GM23338 (cell line): ENCODE data around the gene CCDC38. TPM values are rescaled to one million over a fixed set of nuclear protein-coding genes. Genes with fewer than 3 reads are reported as not detected.

Source experiments
- ATAC-seq: fragments of 200-7000 bp; cut with Tn5 transposase; 3 replicates; pipeline ENCODE4 v1.9.1; 2020
- DNase-seq: peaks from one replicate; pipeline ENCODE4 v3.0.0-alpha.2; 2015; ENCODE audit warnings: low spot score
- H2AFZ ChIP-seq: fragments of 200-600 bp; sonication (generic); 2 replicates; pipeline ENCODE4 v1.8.0; 2016; ENCODE audit warnings: antibody characterized with exemption, mild to moderate bottlenecking, moderate library complexity
- H3F3A ChIP-seq: fragments of 200-600 bp; sonication (generic); replicated peaks from 2 replicates; pipeline ENCODE4 v1.8.0; 2017; ENCODE audit warnings: antibody characterized with exemption, mixed run types, low read depth
- H3K27ac ChIP-seq: fragments of 200-600 bp; sonication (generic); 2 replicates; pipeline ENCODE4 v1.6.1; 2016; ENCODE audit warnings: low read depth
- H3K27me3 ChIP-seq: fragments of 200-600 bp; sonication (generic); 2 replicates; pipeline ENCODE4 v1.8.0; 2016; ENCODE audit warnings: mild to moderate bottlenecking, mixed run types, moderate library complexity; ENCODE audit not compliant: insufficient read depth
- H3K36me3 ChIP-seq: fragments of 200-600 bp; sonication (generic); 2 replicates; pipeline ENCODE4 v1.8.0; 2016; ENCODE audit warnings: mild to moderate bottlenecking; ENCODE audit not compliant: insufficient read depth
- H3K4me1 ChIP-seq: fragments of 200-600 bp; sonication (generic); 2 replicates; pipeline ENCODE4 v1.8.0; 2016; ENCODE audit warnings: mild to moderate bottlenecking, moderate library complexity; ENCODE audit not compliant: insufficient read depth
- H3K4me2 ChIP-seq: fragments of 200-600 bp; sonication (generic); 2 replicates; pipeline ENCODE4 v1.7.1; 2017; ENCODE audit warnings: mixed run types
- H3K4me3 ChIP-seq: fragments of 200-600 bp; sonication (generic); 2 replicates; pipeline ENCODE4 v1.6.1; 2016; ENCODE audit warnings: mixed run types
- H3K79me2 ChIP-seq: fragments of 200-600 bp; sonication (generic); replicated peaks from 2 replicates; pipeline ENCODE4 v1.8.0; 2017; ENCODE audit warnings: mild to moderate bottlenecking; ENCODE audit not compliant: insufficient read depth
- H3K9me2 ChIP-seq: fragments of 200-600 bp; sonication (generic); 2 replicates; pipeline ENCODE4 v1.8.0; 2017; ENCODE audit not compliant: insufficient read depth
- H4K20me1 ChIP-seq: fragments of 200-600 bp; sonication (generic); replicated peaks from 2 replicates; pipeline ENCODE4 v1.8.0; 2017; ENCODE audit warnings: mild to moderate bottlenecking; ENCODE audit not compliant: insufficient read depth
- H3K27ac Mint-ChIP-seq: 2 replicates; pipeline ENCODE4 v1.8.0; 2020; ENCODE audit warnings: inconsistent platforms, mild to moderate bottlenecking, moderate library complexity, mixed read lengths
- H3K27me3 Mint-ChIP-seq: 3 replicates; pipeline ENCODE4 v1.8.0; 2022; ENCODE audit warnings: low read depth, mild to moderate bottlenecking, moderate library complexity, mixed read lengths, inconsistent platforms; ENCODE audit not compliant: insufficient read depth, poor library complexity
- H3K36me3 Mint-ChIP-seq: 3 replicates; pipeline ENCODE4 v1.8.0; 2021; ENCODE audit warnings: low read depth, mild to moderate bottlenecking, inconsistent platforms, moderate library complexity, mixed read lengths
- H3K4me1 Mint-ChIP-seq: 3 replicates; pipeline ENCODE4 v1.8.0; 2020; ENCODE audit warnings: mild to moderate bottlenecking, inconsistent platforms, mixed read lengths
- H3K4me3 Mint-ChIP-seq: 3 replicates; pipeline ENCODE4 v1.8.0; 2021; ENCODE audit warnings: moderate library complexity, mild to moderate bottlenecking, inconsistent platforms, mixed read lengths
- H3K9me3 Mint-ChIP-seq: 3 replicates; pipeline ENCODE4 v1.8.0; 2020; ENCODE audit warnings: moderate library complexity, mild to moderate bottlenecking, inconsistent platforms, mixed read lengths
- CREB1 ChIP-seq: fragments of 250-450 bp; sonication (Bioruptor Pico); IDR thresholded peaks from 2 replicates; pipeline ENCODE4 v1.5.0; 2020; ENCODE audit warnings: low read depth, mild to moderate bottlenecking, moderate library complexity
- ETS1 ChIP-seq: IDR thresholded peaks from 2 replicates; pipeline ENCODE4 v1.6.1; 2016; ENCODE audit warnings: antibody characterized with exemption
- EZH2 ChIP-seq: fragments of 200-600 bp; sonication (generic); IDR thresholded peaks from one replicate; pipeline ENCODE4 v1.8.0; 2017; ENCODE audit warnings: antibody characterized with exemption, mild to moderate bottlenecking, low read depth; ENCODE audit not compliant: unreplicated experiment
- EZH2phosphoT487 ChIP-seq: fragments of 200-600 bp; sonication (generic); IDR thresholded peaks from one replicate; pipeline ENCODE4 v1.8.1; 2018; ENCODE audit warnings: antibody characterized with exemption; ENCODE audit not compliant: unreplicated experiment
- JUNB ChIP-seq: IDR thresholded peaks from one replicate; pipeline ENCODE4 v1.6.1; 2016; ENCODE audit warnings: antibody characterized with exemption; ENCODE audit not compliant: unreplicated experiment
- NANOG ChIP-seq: IDR thresholded peaks from 2 replicates; pipeline ENCODE4 v1.6.1; 2016; ENCODE audit warnings: antibody characterized with exemption, borderline replicate concordance
- POLR2AphosphoS5 ChIP-seq: IDR thresholded peaks from 2 replicates; pipeline ENCODE4 v1.6.1; 2016; ENCODE audit warnings: antibody characterized with exemption, low read depth
- REST ChIP-seq: IDR thresholded peaks from one replicate; pipeline ENCODE4 v1.6.1; 2018; ENCODE audit warnings: antibody characterized with exemption; ENCODE audit not compliant: unreplicated experiment
- STAT1 ChIP-seq: IDR thresholded peaks from one replicate; pipeline ENCODE4 v1.6.1; 2016; ENCODE audit warnings: antibody characterized with exemption; ENCODE audit not compliant: unreplicated experiment
- ZNF114 ChIP-seq: fragments of 250-450 bp; sonication (Bioruptor Pico); IDR thresholded peaks from 2 replicates; pipeline ENCODE4 v1.5.0; 2020; ENCODE audit warnings: mild to moderate bottlenecking, moderate library complexity
- ZNF331 ChIP-seq: fragments of 250-450 bp; sonication (Bioruptor Pico); IDR thresholded peaks from 2 replicates; pipeline ENCODE4 v1.5.0; 2020; ENCODE audit warnings: low read depth, mild to moderate bottlenecking, moderate library complexity
- polyA plus RNA-seq: library from polyadenylated mRNA; unstranded; fragments of >200 nt; fragmentation: Nextera tagmentation; extraction: Ambion mirVana; gene quantifications from 2 replicates; pipeline ENCODE4 v1.2.1, GENCODE V29; 2016
- total RNA-seq: library from RNA; depleted of rRNA; stranded (reverse); fragments of >200 nt; shearing (Covaris generic); gene quantifications from 2 replicates; pipeline ENCODE4 v1.2.3, GENCODE V29; 2014
- TF ChIP-seq, protein P1 (sequence below), 2 experiments: fragments of 200-600 bp in 1 of 2; sonication (generic) in 1 of 2; conservative IDR thresholded peaks; 2 replicates each; pipeline versions ENCODE4 v1.5.1 to v1.6.1; 2016 to 2017; ENCODE audit warnings: antibody characterized with exemption in 2 of 2, low read depth in 2 of 2, mild to moderate bottlenecking in 2 of 2, moderate library complexity in 1 of 2
- TF ChIP-seq, protein P2 (sequence below): fragments of 250-450 bp; sonication (Bioruptor Pico); IDR thresholded peaks from 2 replicates; pipeline ENCODE4 v1.5.0; 2020; ENCODE audit warnings: mild to moderate bottlenecking, moderate library complexity

The CCDC38 gene
- total and polyA plus RNA-seq, 2 experiments from 2014 or later: not detected

- no peak overlapping the region for H3K27ac ChIP-seq
- H3F3A ChIP-seq: no peaks in the 10 kb centered on the region
- H4K20me1 ChIP-seq: no peaks in the 10 kb centered on the region
- TF ChIP-seq, protein P1, sequence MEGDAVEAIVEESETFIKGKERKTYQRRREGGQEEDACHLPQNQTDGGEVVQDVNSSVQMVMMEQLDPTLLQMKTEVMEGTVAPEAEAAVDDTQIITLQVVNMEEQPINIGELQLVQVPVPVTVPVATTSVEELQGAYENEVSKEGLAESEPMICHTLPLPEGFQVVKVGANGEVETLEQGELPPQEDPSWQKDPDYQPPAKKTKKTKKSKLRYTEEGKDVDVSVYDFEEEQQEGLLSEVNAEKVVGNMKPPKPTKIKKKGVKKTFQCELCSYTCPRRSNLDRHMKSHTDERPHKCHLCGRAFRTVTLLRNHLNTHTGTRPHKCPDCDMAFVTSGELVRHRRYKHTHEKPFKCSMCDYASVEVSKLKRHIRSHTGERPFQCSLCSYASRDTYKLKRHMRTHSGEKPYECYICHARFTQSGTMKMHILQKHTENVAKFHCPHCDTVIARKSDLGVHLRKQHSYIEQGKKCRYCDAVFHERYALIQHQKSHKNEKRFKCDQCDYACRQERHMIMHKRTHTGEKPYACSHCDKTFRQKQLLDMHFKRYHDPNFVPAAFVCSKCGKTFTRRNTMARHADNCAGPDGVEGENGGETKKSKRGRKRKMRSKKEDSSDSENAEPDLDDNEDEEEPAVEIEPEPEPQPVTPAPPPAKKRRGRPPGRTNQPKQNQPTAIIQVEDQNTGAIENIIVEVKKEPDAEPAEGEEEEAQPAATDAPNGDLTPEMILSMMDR (conservative IDR thresholded peaks at IDR 0.05; ENCODE audit: low read depth in 2 of 2): no peak
- TF ChIP-seq ZNF114: no peak
- TF ChIP-seq, protein P2, sequence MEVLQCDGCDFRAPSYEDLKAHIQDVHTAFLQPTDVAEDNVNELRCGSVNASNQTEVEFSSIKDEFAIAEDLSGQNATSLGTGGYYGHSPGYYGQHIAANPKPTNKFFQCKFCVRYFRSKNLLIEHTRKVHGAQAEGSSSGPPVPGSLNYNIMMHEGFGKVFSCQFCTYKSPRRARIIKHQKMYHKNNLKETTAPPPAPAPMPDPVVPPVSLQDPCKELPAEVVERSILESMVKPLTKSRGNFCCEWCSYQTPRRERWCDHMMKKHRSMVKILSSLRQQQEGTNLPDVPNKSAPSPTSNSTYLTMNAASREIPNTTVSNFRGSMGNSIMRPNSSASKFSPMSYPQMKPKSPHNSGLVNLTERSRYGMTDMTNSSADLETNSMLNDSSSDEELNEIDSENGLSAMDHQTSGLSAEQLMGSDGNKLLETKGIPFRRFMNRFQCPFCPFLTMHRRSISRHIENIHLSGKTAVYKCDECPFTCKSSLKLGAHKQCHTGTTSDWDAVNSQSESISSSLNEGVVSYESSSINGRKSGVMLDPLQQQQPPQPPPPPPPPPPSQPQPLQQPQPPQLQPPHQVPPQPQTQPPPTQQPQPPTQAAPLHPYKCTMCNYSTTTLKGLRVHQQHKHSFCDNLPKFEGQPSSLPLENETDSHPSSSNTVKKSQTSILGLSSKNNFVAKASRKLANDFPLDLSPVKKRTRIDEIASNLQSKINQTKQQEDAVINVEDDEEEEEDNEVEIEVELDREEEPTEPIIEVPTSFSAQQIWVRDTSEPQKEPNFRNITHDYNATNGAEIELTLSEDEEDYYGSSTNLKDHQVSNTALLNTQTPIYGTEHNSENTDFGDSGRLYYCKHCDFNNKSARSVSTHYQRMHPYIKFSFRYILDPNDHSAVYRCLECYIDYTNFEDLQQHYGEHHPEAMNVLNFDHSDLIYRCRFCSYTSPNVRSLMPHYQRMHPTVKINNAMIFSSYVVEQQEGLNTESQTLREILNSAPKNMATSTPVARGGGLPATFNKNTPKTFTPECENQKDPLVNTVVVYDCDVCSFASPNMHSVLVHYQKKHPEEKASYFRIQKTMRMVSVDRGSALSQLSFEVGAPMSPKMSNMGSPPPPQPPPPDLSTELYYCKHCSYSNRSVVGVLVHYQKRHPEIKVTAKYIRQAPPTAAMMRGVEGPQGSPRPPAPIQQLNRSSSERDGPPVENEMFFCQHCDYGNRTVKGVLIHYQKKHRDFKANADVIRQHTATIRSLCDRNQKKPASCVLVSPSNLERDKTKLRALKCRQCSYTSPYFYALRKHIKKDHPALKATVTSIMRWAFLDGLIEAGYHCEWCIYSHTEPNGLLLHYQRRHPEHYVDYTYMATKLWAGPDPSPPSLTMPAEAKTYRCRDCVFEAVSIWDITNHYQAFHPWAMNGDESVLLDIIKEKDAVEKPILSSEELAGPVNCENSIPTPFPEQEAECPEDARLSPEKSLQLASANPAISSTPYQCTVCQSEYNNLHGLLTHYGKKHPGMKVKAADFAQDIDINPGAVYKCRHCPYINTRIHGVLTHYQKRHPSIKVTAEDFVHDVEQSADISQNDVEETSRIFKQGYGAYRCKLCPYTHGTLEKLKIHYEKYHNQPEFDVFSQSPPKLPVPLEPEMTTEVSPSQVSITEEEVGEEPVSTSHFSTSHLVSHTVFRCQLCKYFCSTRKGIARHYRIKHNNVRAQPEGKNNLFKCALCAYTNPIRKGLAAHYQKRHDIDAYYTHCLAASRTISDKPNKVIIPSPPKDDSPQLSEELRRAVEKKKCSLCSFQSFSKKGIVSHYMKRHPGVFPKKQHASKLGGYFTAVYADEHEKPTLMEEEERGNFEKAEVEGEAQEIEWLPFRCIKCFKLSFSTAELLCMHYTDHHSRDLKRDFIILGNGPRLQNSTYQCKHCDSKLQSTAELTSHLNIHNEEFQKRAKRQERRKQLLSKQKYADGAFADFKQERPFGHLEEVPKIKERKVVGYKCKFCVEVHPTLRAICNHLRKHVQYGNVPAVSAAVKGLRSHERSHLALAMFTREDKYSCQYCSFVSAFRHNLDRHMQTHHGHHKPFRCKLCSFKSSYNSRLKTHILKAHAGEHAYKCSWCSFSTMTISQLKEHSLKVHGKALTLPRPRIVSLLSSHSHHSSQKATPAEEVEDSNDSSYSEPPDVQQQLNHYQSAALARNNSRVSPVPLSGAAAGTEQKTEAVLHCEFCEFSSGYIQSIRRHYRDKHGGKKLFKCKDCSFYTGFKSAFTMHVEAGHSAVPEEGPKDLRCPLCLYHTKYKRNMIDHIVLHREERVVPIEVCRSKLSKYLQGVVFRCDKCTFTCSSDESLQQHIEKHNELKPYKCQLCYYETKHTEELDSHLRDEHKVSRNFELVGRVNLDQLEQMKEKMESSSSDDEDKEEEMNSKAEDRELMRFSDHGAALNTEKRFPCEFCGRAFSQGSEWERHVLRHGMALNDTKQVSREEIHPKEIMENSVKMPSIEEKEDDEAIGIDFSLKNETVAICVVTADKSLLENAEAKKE: no peak
- no peak for TF ChIP-seq ETS1
- no peak for TF ChIP-seq POLR2AphosphoS5
- no peak for TF ChIP-seq ZNF331 (CRISPR knock-in tag)
- no peak for TF ChIP-seq REST
- no peak for TF ChIP-seq NANOG
- TF ChIP-seq EZH2phosphoT487: no peak
- no peak for TF ChIP-seq CREB1 (CRISPR knock-in tag)
- TF ChIP-seq EZH2: no peak
- TF ChIP-seq STAT1: no peak
- TF ChIP-seq JUNB: no peak
- ATAC-seq: no peak
- no peak overlapping the region for H3K27ac Mint-ChIP-seq
- H3K27me3 ChIP-seq: no peaks in the 10 kb centered on the region
- peaks cover 12% of the 10 kb centered on the region for H3K4me1 ChIP-seq
- H3K4me3 ChIP-seq: no peak overlapping the region
- H2AFZ ChIP-seq: no peak overlapping the region
- no peak for DNase-seq
- H3K9me2 ChIP-seq: peaks cover 6% of the 10 kb centered on the region; the same call in 1 of the 2 replicates
- peaks cover 5% of the 10 kb centered on the region for H3K27me3 Mint-ChIP-seq
- no peak overlapping the region for H3K4me3 Mint-ChIP-seq
- H3K36me3 Mint-ChIP-seq: no peaks in the 10 kb centered on the region
- no peaks in the 10 kb centered on the region; the same call in 2 of the 3 replicates for H3K9me3 Mint-ChIP-seq
- H3K36me3 ChIP-seq: no peaks in the 10 kb centered on the region
- H3K4me1 Mint-ChIP-seq: peaks cover 23% of the 10 kb centered on the region; the same call in 2 of the 3 replicates
- H3K4me2 ChIP-seq: no peak overlapping the region
- H3K79me2 ChIP-seq: no peaks in the 10 kb centered on the region
These were observed 10.6 kb upstream of the CCDC38 start for GRCh38 chr12:95953000-95953399.
